NB4 (cell line): ENCODE data around the gene CREBL2.

Source experiments
- CTCF ChIP-seq: IDR thresholded peaks from one replicate; pipeline ENCODE4 v1.5.1; 2012; ENCODE audit warnings: low read depth, low read length
- MAX ChIP-seq: IDR thresholded peaks from 2 replicates; pipeline ENCODE4 v1.6.1; 2011; ENCODE audit warnings: low read depth, low read length
- POLR2A ChIP-seq: IDR thresholded peaks from 2 replicates; pipeline ENCODE4 v1.6.1; 2011; ENCODE audit warnings: mild to moderate bottlenecking; ENCODE audit not compliant: insufficient read length; ENCODE audit errors: extremely low read depth

- TF ChIP-seq POLR2A (no peak), CTCF (no peak), MAX (no peak)
Observed at GRCh38 chr12:12686472-12686871, 74.8 kb downstream of the CREBL2 start.
